Measurements from ENCODE around the gene BARHL2. TPM values are rescaled to one million over a fixed set of nuclear protein-coding genes. Genes with fewer than 3 reads are reported as not detected.

The BARHL2 gene
- total and polyA plus RNA-seq, 5 donors from 2014 or later = not detected

GRCh38 chr1:90705956-90706355, 11.1 kb downstream of the BARHL2 start:
- Mint-ChIP-seq H3K4me3 (no peak overlapping the region), H3K27me3 (peaks cover 90% of the 10 kb centered on the region), H3K4me1 (peaks cover 0 to 15% (median 7%) of the 10 kb centered on the region in 4 donors), H3K36me3 (no peaks in the 10 kb centered on the region), H3K27ac (no peak overlapping the region), H3K9me3 (peaks cover 0 to 9% (median 0%) of the 10 kb centered on the region in 7 donors)
- no peak for ATAC-seq (ENCODE audit: low read depth in 2 of 2)
- H3K4me3 ChIP-seq (ENCODE audit: low read depth, low read length) = no peak overlapping the region
- H3K9me3 ChIP-seq (ENCODE audit: control insufficient read depth in 2 of 2, low read length in 2 of 2) = no peaks in the 10 kb centered on the region
- H3K27me3 ChIP-seq (ENCODE audit: control insufficient read depth, insufficient read depth, low read length) = peaks cover 61% of the 10 kb centered on the region
- peaks cover 10% of the 10 kb centered on the region for H3K4me1 ChIP-seq (ENCODE audit: control insufficient read depth, insufficient read depth, low read length, poor library complexity, severe bottlenecking)
- no peak for DNase-seq
- H3K36me3 ChIP-seq (ENCODE audit: control insufficient read depth, insufficient read depth, low read length) = no peaks in the 10 kb centered on the region
- no peak overlapping the region for H3K27ac ChIP-seq (ENCODE audit: insufficient read depth, low read length, poor library complexity, severe bottlenecking)

- H3K4me3 ChIP-seq (ENCODE audit: low read depth, low read length) = no peak overlapping the region
Observed at GRCh38 chr1:90704817-90705216, 12.3 kb downstream of the BARHL2 start.

GRCh38 chr1:90694846-90695245, 22.3 kb downstream of the BARHL2 start:
- no peaks in the 10 kb centered on the region for H3K36me3 ChIP-seq (ENCODE audit: control insufficient read depth, insufficient read depth, low read length)
- H3K27ac Mint-ChIP-seq = no peak overlapping the region
- H3K9me3 ChIP-seq (ENCODE audit: control insufficient read depth in 2 of 2, low read length in 2 of 2) = no peaks in the 10 kb centered on the region
- peaks cover 0 to 3% (median 0%) of the 10 kb centered on the region in 7 donors for H3K9me3 Mint-ChIP-seq
- DNase-seq (no peak), ATAC-seq (ENCODE audit: low read depth in 2 of 2) (no peak)
- H3K36me3 Mint-ChIP-seq = no peaks in the 10 kb centered on the region
- no peak overlapping the region for H3K4me3 Mint-ChIP-seq
- no peak overlapping the region for H3K27ac ChIP-seq (ENCODE audit: insufficient read depth, low read length, poor library complexity, severe bottlenecking)
- no peak overlapping the region for H3K4me3 ChIP-seq (ENCODE audit: low read depth, low read length)
- peaks cover 28% of the 10 kb centered on the region for H3K27me3 Mint-ChIP-seq
- peaks cover 2% of the 10 kb centered on the region for H3K27me3 ChIP-seq (ENCODE audit: control insufficient read depth, insufficient read depth, low read length)
- no peaks in the 10 kb centered on the region for H3K4me1 Mint-ChIP-seq
- no peaks in the 10 kb centered on the region for H3K4me1 ChIP-seq (ENCODE audit: control insufficient read depth, insufficient read depth, low read length, poor library complexity, severe bottlenecking)

More at GRCh38 chr1:90704817-90705216, 12.3 kb downstream of the BARHL2 start:
- DNase-seq = no peak
- Histone ChIP-seq H3K4me1 (ENCODE audit: control insufficient read depth, insufficient read depth, low read length, poor library complexity, severe bottlenecking) (peaks cover 10% of the 10 kb centered on the region), H3K36me3 (ENCODE audit: control insufficient read depth, insufficient read depth, low read length) (no peaks in the 10 kb centered on the region), H3K9me3 (ENCODE audit: control insufficient read depth in 2 of 2, low read length in 2 of 2) (no peaks in the 10 kb centered on the region), H3K27ac (ENCODE audit: insufficient read depth, low read length, poor library complexity, severe bottlenecking) (no peak overlapping the region), H3K27me3 (ENCODE audit: control insufficient read depth, insufficient read depth, low read length) (peaks cover 55% of the 10 kb centered on the region)
- H3K9me3 Mint-ChIP-seq = peaks cover 0 to 9% (median 0%) of the 10 kb centered on the region in 7 donors
- peaks cover 0 to 15% (median 7%) of the 10 kb centered on the region in 4 donors for H3K4me1 Mint-ChIP-seq
- H3K27me3 Mint-ChIP-seq = peaks cover 88% of the 10 kb centered on the region
- no peak overlapping the region for H3K27ac Mint-ChIP-seq
- H3K4me3 Mint-ChIP-seq = no peak overlapping the region
- ATAC-seq (ENCODE audit: low read depth in 2 of 2) = no peak
- no peaks in the 10 kb centered on the region for H3K36me3 Mint-ChIP-seq

GRCh38 chr1:90687747-90688146, 29.4 kb downstream of the BARHL2 start:
- no peak for ATAC-seq (ENCODE audit: low read depth in 2 of 2)
- Mint-ChIP-seq H3K4me3 (no peak overlapping the region), H3K9me3 (peaks cover 0 to 2% (median 0%) of the 10 kb centered on the region in 7 donors)

GRCh38 chr1:90675161-90675847, 41.8 kb downstream of the BARHL2 start:
- no peaks in the 10 kb centered on the region for H3K27me3 ChIP-seq (ENCODE audit: control insufficient read depth, insufficient read depth, low read length)
- H3K36me3 Mint-ChIP-seq = no peaks in the 10 kb centered on the region

More at GRCh38 chr1:90687747-90688146, 29.4 kb downstream of the BARHL2 start:
- Histone ChIP-seq H3K4me3 (ENCODE audit: low read depth, low read length) (no peak overlapping the region), H3K27me3 (ENCODE audit: control insufficient read depth, insufficient read depth, low read length) (peaks cover 1% of the 10 kb centered on the region), H3K9me3 (ENCODE audit: control insufficient read depth in 2 of 2, low read length in 2 of 2) (no peaks in the 10 kb centered on the region), H3K27ac (ENCODE audit: insufficient read depth, low read length, poor library complexity, severe bottlenecking) (no peak overlapping the region), H3K36me3 (ENCODE audit: control insufficient read depth, insufficient read depth, low read length) (no peaks in the 10 kb centered on the region), H3K4me1 (ENCODE audit: control insufficient read depth, insufficient read depth, low read length, poor library complexity, severe bottlenecking) (no peaks in the 10 kb centered on the region)
- no peaks in the 10 kb centered on the region for H3K36me3 Mint-ChIP-seq
- no peak overlapping the region for H3K27ac Mint-ChIP-seq
- no peaks in the 10 kb centered on the region for H3K4me1 Mint-ChIP-seq
- DNase-seq = no peak
- peaks cover 30% of the 10 kb centered on the region for H3K27me3 Mint-ChIP-seq

GRCh38 chr1:90671741-90672140, 45.4 kb downstream of the BARHL2 start:
- Histone ChIP-seq H3K4me3 (ENCODE audit: low read depth, low read length) (no peak overlapping the region), H3K27me3 (ENCODE audit: control insufficient read depth, insufficient read depth, low read length) (peaks cover 4% of the 10 kb centered on the region), H3K9me3 (ENCODE audit: control insufficient read depth in 2 of 2, low read length in 2 of 2) (peaks cover 10 to 11% of the 10 kb centered on the region in 2 experiments), H3K27ac (ENCODE audit: insufficient read depth, low read length, poor library complexity, severe bottlenecking) (no peak overlapping the region), H3K4me1 (ENCODE audit: control insufficient read depth, insufficient read depth, low read length, poor library complexity, severe bottlenecking) (no peaks in the 10 kb centered on the region), H3K36me3 (ENCODE audit: control insufficient read depth, insufficient read depth, low read length) (no peaks in the 10 kb centered on the region)
- Mint-ChIP-seq H3K4me3 (no peak overlapping the region), H3K27me3 (peaks cover 8% of the 10 kb centered on the region), H3K27ac (no peak overlapping the region), H3K4me1 (no peaks in the 10 kb centered on the region), H3K36me3 (no peaks in the 10 kb centered on the region), H3K9me3 (peaks cover 0 to 23% (median 4%) of the 10 kb centered on the region in 7 donors)
- DNase-seq (no peak), ATAC-seq (ENCODE audit: low read depth in 2 of 2) (no peak)

More at GRCh38 chr1:90675161-90675847, 41.8 kb downstream of the BARHL2 start:
- Mint-ChIP-seq H3K27ac (no peak overlapping the region), H3K4me1 (no peaks in the 10 kb centered on the region), H3K27me3 (peaks cover 23% of the 10 kb centered on the region), H3K4me3 (no peak overlapping the region), H3K9me3 (peaks cover 0 to 23% (median 4%) of the 10 kb centered on the region in 7 donors)
- no peak overlapping the region for H3K4me3 ChIP-seq (ENCODE audit: low read depth, low read length)
- peaks cover 10 to 11% of the 10 kb centered on the region in 2 experiments for H3K9me3 ChIP-seq (ENCODE audit: control insufficient read depth in 2 of 2, low read length in 2 of 2)
- no peaks in the 10 kb centered on the region for H3K36me3 ChIP-seq (ENCODE audit: control insufficient read depth, insufficient read depth, low read length)
- DNase-seq = no peak
- no peak overlapping the region for H3K27ac ChIP-seq (ENCODE audit: insufficient read depth, low read length, poor library complexity, severe bottlenecking)
- no peaks in the 10 kb centered on the region for H3K4me1 ChIP-seq (ENCODE audit: control insufficient read depth, insufficient read depth, low read length, poor library complexity, severe bottlenecking)
- ATAC-seq (ENCODE audit: low read depth in 2 of 2) = no peak

- H3K9me3 Mint-ChIP-seq = peaks cover 0 to 21% (median 4%) of the 10 kb centered on the region in 7 donors
- DNase-seq (no peak), ATAC-seq (ENCODE audit: low read depth in 2 of 2) (no peak)
- no peaks in the 10 kb centered on the region for H3K4me1 Mint-ChIP-seq
- H3K36me3 Mint-ChIP-seq = no peaks in the 10 kb centered on the region
- peaks cover 10 to 11% of the 10 kb centered on the region in 2 experiments for H3K9me3 ChIP-seq (ENCODE audit: control insufficient read depth in 2 of 2, low read length in 2 of 2)
- no peaks in the 10 kb centered on the region for H3K4me1 ChIP-seq (ENCODE audit: control insufficient read depth, insufficient read depth, low read length, poor library complexity, severe bottlenecking)
- H3K27me3 Mint-ChIP-seq = peaks cover 5% of the 10 kb centered on the region
- no peak overlapping the region for H3K27ac ChIP-seq (ENCODE audit: insufficient read depth, low read length, poor library complexity, severe bottlenecking)
- no peak overlapping the region for H3K27ac Mint-ChIP-seq
- H3K36me3 ChIP-seq (ENCODE audit: control insufficient read depth, insufficient read depth, low read length) = no peaks in the 10 kb centered on the region
- H3K4me3 ChIP-seq (ENCODE audit: low read depth, low read length) = no peak overlapping the region
- H3K27me3 ChIP-seq (ENCODE audit: control insufficient read depth, insufficient read depth, low read length) = peaks cover 4% of the 10 kb centered on the region
- no peak overlapping the region for H3K4me3 Mint-ChIP-seq
Observed at GRCh38 chr1:90671251-90671650, 45.9 kb downstream of the BARHL2 start.
